Measurements from ENCODE around the gene C6orf132. TPM values are rescaled to one million over a fixed set of nuclear protein-coding genes. Genes with fewer than 3 reads are reported as not detected.
A peak's percentile ranks its signal among the peaks of the same experiment; 100 is the strongest.

Gene C6orf132
- total RNA-seq (2014; rRNA removed; shearing (Covaris generic)) (4.2 and 5.2 TPM in 2 replicates), polyA plus RNA-seq (2016; fragmentation: Nextera tagmentation; extraction: Ambion mirVana) (2.8 and 3.2 TPM in 2 replicates)

DNA sequence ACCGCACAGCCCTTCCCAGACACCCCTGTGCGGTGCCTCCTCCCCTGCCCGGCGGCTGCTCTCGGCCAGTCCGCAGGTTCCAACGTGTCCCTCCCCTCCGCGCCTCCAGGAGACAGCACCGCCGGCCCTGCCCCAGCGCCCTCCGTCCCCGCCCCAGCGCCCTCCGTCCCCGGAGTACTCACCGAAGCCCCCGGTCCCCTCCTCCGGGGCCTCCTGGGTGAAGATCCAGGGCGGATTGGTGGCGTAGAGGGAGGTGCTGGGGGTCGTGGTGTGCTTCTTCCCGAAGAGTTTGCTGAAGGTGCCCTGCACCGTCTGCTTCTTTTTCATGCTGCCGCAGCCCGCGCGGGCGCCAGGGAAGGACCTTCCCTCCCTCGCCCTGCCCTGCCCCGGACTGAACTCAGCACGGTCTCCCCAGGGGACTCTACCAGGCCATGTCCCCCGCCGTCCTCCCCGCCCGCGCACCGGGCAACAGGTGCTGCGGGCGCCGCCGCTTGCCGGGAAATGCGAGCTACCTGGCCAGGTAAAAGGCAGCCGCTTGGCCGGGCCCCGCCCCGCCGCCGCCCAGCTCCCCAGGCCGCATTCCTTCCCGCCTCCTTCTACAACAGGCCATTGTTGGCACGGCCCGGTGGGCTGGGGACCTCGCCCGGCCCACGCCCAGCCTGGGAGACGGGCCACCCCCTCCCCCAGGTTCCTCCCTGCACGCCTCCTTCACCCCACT is at the start of gene C6orf132:
TSS of gene C6orf132 (minus strand) at position 503 of the 718 bp plus-strand sequence. CDS start at position 327, 176 bp downstream.
- WGBS, 2 experiments (ENCODE audit: low coverage in 1 of 2, low lambda C conversion rate in 2 of 2, missing lambda C conversion rate in 2 of 2): 2% methylated on average over 33 to 51 of the region's 60 CpGs
- H2AFZ ChIP-seq: peak within 1 kb of the TSS; percentile 71
- no peaks in the 10 kb centered on the region for H3K36me3 ChIP-seq (ENCODE audit: low read depth)
- peak within 1 kb of the TSS; percentile 87 for H3K4me2 ChIP-seq (ENCODE audit: unreplicated experiment)
- H3K9ac ChIP-seq: peak within 1 kb of the TSS; percentile 90
- peak within 1 kb of the TSS; percentile 94 for H3K27ac ChIP-seq
- no peaks in the 10 kb centered on the region for H3K27me3 ChIP-seq (replicated peaks; ENCODE audit: insufficient read depth)
- DNase-seq: peak; percentile 79
- no peaks in the 10 kb centered on the region for H4K20me1 ChIP-seq (ENCODE audit: insufficient read depth)
- peak within 1 kb of the TSS; percentile 81 for H3K4me3 ChIP-seq
- peaks cover 15% of the 10 kb centered on the region; the same call in 1 of the 2 replicates for H3K79me2 ChIP-seq (ENCODE audit: insufficient read depth)
- in situ Hi-C loops (cut with MboI): no loop called here
- no peaks in the 10 kb centered on the region for H3K9me2 ChIP-seq (ENCODE audit: insufficient read depth)
- H3K4me1 ChIP-seq (ENCODE audit: insufficient read depth): peaks cover 24% of the 10 kb centered on the region
- H3K9me3 ChIP-seq (ENCODE audit: low read depth): no peaks in the 10 kb centered on the region
- TF ChIP-seq EZH2 (IDR thresholded peaks at IDR 0.05; ENCODE audit: insufficient read depth, poor library complexity, severe bottlenecking) (no peak), EZH2phosphoT487 (IDR thresholded peaks at IDR 0.05; ENCODE audit: insufficient read depth, low read depth) (no peak)
- peaks cover 14% of the 10 kb centered on the region; the same call in 1 of the 2 replicates for H3F3A ChIP-seq (ENCODE audit: insufficient read depth)

DNA sequence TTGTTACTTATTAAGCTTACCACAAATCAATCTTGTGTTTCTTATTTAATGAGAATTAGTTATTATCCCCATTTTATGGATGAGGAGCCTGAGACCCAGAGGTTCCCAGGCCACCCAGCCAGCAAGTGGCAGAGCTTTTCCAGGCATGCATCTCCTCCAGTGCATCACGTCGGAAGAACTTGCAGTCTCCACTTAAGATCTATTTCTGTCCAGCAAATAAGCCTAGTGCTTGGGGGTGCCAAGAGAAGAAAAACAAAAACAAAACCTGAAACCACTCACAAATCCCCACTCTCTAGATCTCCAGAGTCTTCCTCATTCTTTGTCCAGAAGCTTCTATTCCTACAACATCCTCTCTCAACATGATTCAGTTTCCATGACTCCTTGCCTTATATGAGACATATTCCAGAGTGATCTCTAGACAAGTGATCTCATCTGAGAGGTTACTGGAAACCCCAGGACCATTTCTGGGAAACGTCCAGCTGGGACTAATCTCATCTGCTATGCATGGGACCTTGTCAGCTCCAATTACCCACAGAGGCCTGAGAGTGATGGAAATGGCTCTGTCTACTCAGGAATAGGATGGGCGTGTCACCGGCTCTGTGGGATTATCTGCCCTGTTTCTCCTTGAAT is 48.2 kb upstream of the C6orf132 start:
- Histone ChIP-seq H2AFZ (no peak overlapping the region), H3F3A (ENCODE audit: insufficient read depth) (peaks cover 18% of the 10 kb centered on the region; the same call in 1 of the 2 replicates), H3K79me2 (ENCODE audit: insufficient read depth) (no peaks in the 10 kb centered on the region), H3K27me3 (replicated peaks; ENCODE audit: insufficient read depth) (no peaks in the 10 kb centered on the region), H3K36me3 (ENCODE audit: low read depth) (no peaks in the 10 kb centered on the region), H4K20me1 (ENCODE audit: insufficient read depth) (no peaks in the 10 kb centered on the region), H3K9me3 (ENCODE audit: low read depth) (no peaks in the 10 kb centered on the region), H3K27ac (peak overlapping the region; percentile 36; the same call in 1 of the 2 replicates), H3K4me3 (no peak overlapping the region), H3K9me2 (ENCODE audit: insufficient read depth) (no peaks in the 10 kb centered on the region), H3K4me1 (ENCODE audit: insufficient read depth) (peaks cover 25% of the 10 kb centered on the region), H3K4me2 (ENCODE audit: unreplicated experiment) (peak overlapping the region; percentile 0), H3K9ac (no peak overlapping the region)
- DNase-seq: peak; percentile 83
- TF ChIP-seq EZH2phosphoT487 (IDR thresholded peaks at IDR 0.05; ENCODE audit: insufficient read depth, low read depth) (no peak), EZH2 (IDR thresholded peaks at IDR 0.05; ENCODE audit: insufficient read depth, poor library complexity, severe bottlenecking) (no peak)
- WGBS, 2 experiments (ENCODE audit: low coverage in 1 of 2, low lambda C conversion rate in 2 of 2, missing lambda C conversion rate in 2 of 2): 61 to 63% methylated on average over 5 of the region's 5 CpGs
- in situ Hi-C loops (cut with MboI): no loop called here

- no peaks in the 10 kb centered on the region for H3K9me2 ChIP-seq (ENCODE audit: insufficient read depth)
- H3K27ac ChIP-seq: no peak overlapping the region
- H3K4me3 ChIP-seq: no peak overlapping the region
- no peak overlapping the region for H3K4me2 ChIP-seq (ENCODE audit: unreplicated experiment)
- no peaks in the 10 kb centered on the region for H3K27me3 ChIP-seq (replicated peaks; ENCODE audit: insufficient read depth)
- DNase-seq: no peak
- peaks cover 22% of the 10 kb centered on the region for H3K4me1 ChIP-seq (ENCODE audit: insufficient read depth)
- no peaks in the 10 kb centered on the region for H4K20me1 ChIP-seq (ENCODE audit: insufficient read depth)
- no peaks in the 10 kb centered on the region for H3K36me3 ChIP-seq (ENCODE audit: low read depth)
- H2AFZ ChIP-seq: no peak overlapping the region
- no peak overlapping the region for H3K9ac ChIP-seq
- H3K79me2 ChIP-seq (ENCODE audit: insufficient read depth): no peaks in the 10 kb centered on the region
- H3F3A ChIP-seq (ENCODE audit: insufficient read depth): peaks cover 16% of the 10 kb centered on the region; the same call in 1 of the 2 replicates
- TF ChIP-seq EZH2 (IDR thresholded peaks at IDR 0.05; ENCODE audit: insufficient read depth, poor library complexity, severe bottlenecking): no peak
- no peak for TF ChIP-seq EZH2phosphoT487 (IDR thresholded peaks at IDR 0.05; ENCODE audit: insufficient read depth, low read depth)
- in situ Hi-C loops (cut with MboI): no loop called here
- 91 to 92% methylated on average over 6 of the region's 6 CpGs for WGBS, 2 experiments (ENCODE audit: low coverage in 1 of 2, low lambda C conversion rate in 2 of 2, missing lambda C conversion rate in 2 of 2)
- H3K9me3 ChIP-seq (ENCODE audit: low read depth): no peaks in the 10 kb centered on the region
These were observed 46.0 kb upstream of the C6orf132 start for GRCh38 chr6:42188406-42188805.

DNA sequence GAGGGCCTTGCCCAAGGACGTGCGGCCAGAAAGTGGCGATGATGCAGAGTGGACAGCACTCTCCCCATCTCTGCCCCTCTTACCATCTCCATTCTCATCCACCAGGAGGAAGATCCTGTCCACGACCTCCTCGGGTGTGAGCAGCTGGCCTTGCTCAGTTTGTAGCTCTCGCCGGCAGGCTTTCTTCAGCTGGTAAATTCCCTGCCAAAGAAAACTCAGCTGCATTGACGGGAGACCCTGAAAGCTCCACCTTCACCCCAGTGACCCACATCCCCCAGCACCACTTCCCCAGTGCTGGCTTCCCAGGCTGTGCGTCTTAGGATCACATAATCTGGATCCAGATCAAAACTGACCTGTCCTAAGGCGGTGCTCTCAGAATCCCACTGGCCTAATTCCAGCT is 43.2 kb upstream of the C6orf132 start:
- WGBS, 2 experiments (ENCODE audit: low coverage in 1 of 2, low lambda C conversion rate in 2 of 2, missing lambda C conversion rate in 2 of 2): 70% methylated on average over 10 of the region's 10 CpGs
- no peaks in the 10 kb centered on the region for H3K27me3 ChIP-seq (replicated peaks; ENCODE audit: insufficient read depth)
- TF ChIP-seq EZH2phosphoT487 (IDR thresholded peaks at IDR 0.05; ENCODE audit: insufficient read depth, low read depth) (no peak), EZH2 (IDR thresholded peaks at IDR 0.05; ENCODE audit: insufficient read depth, poor library complexity, severe bottlenecking) (no peak)

More for the DNA sequence above, 43.2 kb upstream of the C6orf132 start:
- Histone ChIP-seq H3K4me1 (ENCODE audit: insufficient read depth) (peaks cover 4% of the 10 kb centered on the region), H3K4me2 (ENCODE audit: unreplicated experiment) (no peak overlapping the region), H3K27ac (no peak overlapping the region), H3K9ac (no peak overlapping the region), H3K9me3 (ENCODE audit: low read depth) (no peaks in the 10 kb centered on the region), H2AFZ (no peak overlapping the region), H3K79me2 (ENCODE audit: insufficient read depth) (no peaks in the 10 kb centered on the region), H3F3A (ENCODE audit: insufficient read depth) (0 out of 2 replicates have a peak, but pooled peaks cover 5% of the 10 kb centered on the region), H3K9me2 (ENCODE audit: insufficient read depth) (no peaks in the 10 kb centered on the region), H3K4me3 (no peak overlapping the region), H4K20me1 (ENCODE audit: insufficient read depth) (no peaks in the 10 kb centered on the region), H3K36me3 (ENCODE audit: low read depth) (no peaks in the 10 kb centered on the region)
- DNase-seq: no peak
- in situ Hi-C loops (cut with MboI): no loop called here

Measured in GM23248 (cell line).